GM19397 (cell line): ENCODE results near the gene DAPK2.

Experiments used
- ATAC-seq: cut with Tn5 transposase; IDR thresholded peaks from one replicate; pipeline ENCODE4 v1.9.1; 2021; ENCODE audit warnings: mild to moderate bottlenecking, moderate library complexity; ENCODE audit not compliant: unreplicated experiment

Gene DAPK2

DNA sequence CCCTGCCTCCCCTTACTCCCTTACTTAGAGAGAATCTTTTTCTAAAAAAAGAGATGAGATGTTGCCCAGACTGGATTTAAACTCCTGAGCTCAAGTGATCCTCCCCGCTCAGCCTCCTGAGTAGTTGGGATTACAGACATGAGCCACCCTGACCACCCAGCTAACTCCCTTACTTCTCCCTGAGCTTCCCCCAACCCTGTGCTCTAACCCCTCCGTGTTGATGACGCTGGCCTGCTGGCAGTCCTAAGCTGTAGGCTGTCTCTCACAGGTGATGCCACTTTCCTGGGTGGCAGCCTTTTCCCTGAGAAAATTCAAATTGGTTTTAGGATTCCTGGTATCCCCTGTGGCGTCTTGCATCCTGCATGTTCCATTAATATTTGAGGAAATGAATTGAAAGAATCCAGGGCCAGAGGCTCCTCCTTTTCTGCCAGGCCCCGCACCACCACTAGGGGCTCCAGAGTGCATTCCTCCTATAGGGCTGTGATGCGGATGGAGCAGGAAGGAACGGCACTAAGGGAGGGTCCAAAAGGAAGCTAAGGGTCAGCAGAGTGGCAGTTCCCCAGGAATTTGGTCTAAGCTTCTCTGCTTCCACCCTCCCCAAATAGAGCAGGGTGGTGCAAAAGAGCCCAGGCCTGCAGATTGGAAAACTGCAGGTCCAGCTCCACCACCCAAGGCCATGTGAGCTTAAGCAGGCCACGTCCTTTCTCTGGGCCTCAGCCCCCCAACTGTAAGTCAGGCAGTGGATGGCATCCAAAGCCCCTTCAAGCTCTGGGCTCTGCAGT, 101.1 kb downstream of the DAPK2 start:
- no peak for ATAC-seq

DNA sequence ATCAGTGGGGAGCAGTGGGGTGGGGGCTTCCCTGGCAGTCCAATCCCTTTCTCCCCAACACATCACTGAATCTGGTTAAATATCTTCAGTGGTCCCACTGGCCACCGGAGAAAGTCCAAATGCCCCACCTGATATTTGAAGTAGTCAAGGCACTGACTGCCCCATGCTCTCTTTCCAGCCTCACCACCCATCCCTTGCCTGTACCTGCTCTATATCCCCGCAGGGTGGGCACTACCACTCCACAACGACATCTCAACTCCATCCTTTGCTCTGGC, 101.7 kb downstream of the DAPK2 start:
- ATAC-seq, result no peak

DNA sequence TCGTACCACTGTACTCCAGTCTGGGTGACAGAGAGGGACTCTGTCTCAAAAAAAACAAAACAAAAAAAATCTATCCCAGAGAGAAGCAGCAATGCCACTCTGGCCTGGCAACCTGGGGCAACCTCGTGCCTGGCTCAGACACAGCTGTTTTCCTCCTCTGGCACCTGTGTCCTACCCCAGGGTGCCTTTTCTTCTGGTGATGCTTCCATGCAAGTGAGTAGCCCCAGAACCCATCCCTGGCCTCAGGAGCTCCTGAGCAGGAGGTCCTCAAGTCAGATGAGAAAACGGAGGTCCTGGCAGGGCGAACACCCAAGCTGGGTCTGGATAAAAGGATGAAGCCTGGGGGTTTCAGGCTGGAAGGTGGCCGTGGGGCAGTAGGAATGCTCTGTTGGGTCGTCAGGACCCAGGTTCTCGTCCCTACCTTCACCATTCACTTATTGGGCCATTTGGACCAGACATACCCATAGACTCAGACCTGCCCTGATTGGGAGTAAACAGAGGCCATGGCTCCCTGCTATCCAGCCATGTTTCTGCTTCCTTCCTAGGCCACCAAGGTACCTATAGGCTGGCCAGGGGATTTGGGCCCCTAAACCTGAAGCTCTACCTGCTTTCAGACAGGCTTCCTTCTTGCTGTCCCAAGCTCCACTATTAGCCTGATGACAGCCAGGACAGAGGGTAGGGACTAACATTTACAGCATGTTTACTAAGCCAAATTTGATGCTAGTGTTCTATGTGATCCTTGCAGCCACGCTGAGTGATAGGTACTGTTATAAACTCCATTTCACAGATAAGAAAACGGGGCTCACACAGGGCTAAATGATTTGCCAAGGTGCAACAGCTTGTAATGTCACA, 102.2 kb downstream of the DAPK2 start:
- no peak for ATAC-seq

DNA sequence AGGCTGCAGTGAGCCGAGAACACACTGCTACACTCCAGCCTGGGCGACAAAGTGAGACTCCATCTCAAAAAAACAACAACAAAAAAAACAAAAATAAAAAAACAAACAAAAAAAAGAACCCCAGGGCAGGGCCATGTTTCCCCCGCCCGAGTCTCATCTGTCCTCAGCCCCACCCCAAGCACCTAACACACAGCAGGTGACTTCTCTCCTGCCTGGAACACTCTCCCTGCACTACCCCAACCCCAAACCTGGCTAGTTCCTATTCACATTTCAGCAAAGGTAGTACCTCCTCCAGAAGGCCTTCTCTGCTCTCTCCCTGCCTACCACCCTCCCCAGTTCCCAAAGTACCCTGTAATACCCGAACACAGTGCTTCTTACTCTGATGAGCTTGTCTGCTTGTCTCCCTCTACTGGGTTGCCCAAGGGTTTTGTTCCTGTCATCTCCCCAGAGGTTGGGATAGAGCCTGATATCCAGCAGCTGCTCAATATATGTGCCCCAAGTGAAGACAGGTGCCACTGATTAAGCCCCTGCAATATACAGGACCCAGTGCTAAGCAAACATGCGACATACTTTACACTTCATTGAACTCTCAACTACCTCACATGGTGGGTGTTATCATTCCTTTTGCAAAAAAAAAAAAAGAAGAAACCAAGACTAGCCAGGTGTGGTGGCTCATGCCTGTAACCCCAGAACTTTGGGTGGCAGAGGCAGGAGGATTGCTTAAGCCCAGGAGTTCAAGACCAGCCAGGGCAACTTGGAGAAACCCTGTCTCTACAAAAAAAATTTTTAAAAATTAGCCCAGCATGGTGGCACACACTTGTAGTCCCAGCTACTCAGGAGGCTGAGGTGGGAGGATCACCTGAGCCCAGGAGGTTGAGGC, 103.6 kb downstream of the DAPK2 start:
- no peak for ATAC-seq

DNA sequence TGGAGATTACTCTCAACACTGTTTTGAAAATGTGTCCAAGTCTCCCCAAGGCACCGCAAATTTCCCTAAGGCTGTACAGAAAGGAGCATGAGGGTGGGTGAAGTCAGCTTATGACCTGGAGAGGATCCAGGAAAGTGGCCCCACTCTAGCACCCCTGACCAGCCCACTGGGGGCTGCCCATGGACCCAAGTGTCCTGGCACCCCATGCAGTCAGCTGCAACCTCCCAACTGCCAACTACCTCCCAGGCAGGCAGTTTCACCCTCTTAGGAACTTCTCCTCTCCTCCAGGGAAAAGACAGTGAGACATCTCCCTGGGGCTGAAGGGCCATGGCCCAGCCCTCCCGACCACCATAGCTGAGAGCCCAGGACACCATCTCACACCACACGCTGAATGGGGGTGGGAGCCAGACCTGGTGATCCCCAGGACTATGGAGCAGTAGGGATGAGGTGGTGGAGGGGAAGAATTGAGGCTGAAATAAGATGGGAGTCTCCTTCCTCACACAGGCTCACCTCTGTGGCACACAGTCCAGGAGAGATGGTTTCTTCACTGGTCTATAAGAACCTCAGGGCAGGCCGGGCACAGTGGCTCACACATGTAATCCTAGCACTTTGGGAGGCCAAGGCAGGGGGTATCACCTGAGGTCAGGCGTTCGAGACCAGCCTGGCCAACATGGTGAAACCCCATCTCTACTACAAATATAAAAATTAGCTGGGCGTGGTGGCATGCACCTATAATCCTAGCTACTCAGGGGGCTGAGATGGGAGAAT, 104.4 kb downstream of the DAPK2 start:
- no peak for ATAC-seq

DNA sequence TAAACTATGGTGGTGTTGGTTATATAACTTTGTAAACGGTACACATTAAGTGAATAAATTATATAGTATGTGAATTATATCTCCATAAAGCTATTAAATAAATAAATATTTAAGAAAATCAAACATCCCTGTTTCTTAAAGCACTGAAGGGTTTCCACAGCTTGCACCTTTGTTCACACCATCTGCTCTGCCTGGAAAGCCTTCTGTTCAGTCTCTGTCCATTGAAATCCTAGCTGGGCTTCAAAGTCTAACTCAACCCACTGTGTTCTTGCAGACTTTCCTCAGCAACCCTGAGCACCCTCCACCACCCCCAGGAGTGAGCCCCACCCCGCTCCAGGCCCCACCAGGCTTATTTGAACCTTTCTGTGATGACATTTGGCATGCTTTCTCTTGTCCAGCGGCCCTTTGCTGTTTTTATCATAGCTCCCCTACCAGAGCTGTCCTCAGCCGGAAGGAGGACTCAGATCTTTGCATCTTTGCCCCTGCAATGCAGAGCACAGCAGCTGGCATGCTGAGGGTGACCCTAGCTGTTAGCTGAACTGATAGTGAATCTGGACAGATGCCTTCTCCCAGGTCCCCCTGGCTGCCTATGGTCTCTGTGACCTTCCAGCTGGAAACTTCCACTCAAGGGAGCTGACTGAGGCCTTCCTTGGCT, 105.2 kb downstream of the DAPK2 start:
- no peak for ATAC-seq

DNA sequence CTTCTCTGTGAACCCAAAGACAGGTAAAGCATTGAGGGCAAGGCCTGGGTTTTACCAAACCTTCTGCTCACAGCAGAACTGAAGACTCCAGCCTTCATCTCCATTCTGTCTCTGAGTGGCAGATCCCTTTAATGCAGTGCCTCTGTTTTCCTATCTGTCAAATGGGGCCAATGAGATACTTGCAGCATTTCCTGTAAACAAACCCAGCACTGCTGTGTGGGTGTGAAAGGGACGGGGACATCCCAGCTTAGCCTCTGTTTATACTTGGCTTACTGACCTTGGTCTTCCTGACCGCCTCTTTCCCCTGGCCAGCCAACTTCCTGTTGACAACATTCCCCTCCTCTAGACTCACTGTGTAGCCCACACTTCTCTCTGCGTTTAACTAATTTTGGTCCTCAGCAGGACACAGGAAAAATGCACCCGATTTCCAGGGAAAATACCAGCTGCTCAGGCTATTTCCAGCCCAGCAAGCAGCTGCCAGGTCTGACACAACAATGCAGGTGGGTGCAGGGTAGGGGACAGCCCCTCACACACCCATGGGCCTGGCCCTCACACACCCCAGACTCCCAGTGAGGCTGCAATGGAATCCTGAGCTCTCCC, 106.7 kb downstream of the DAPK2 start:
- ATAC-seq, result no peak

DNA sequence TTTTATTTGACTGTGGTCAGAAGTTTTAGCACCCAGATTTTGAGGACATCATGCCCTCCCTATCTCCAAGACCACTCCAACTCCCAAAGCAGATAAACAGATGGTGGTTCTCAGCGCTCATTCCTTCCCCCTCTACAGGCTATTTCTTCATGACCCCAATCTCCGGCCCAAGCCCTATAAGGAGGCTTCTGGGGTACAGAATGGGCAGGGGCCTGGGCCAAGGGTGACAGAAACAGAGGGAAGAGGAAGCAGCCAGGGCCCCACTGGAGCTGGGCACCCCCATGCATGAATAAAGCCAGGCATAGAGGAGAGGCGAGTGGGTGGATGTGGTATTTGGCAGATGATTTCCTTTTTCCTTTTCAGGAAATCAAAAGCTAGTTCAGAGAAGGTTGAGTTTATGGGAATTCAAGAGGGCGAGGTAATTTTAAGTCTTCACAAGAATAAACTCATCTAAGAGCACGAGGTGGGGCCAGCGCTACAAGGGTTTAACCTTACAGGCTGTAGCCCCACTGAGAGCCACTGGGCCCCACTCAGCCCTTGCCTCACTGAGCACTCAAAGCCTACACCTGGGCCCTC, 107.7 kb downstream of the DAPK2 start:
- no peak for ATAC-seq

DNA sequence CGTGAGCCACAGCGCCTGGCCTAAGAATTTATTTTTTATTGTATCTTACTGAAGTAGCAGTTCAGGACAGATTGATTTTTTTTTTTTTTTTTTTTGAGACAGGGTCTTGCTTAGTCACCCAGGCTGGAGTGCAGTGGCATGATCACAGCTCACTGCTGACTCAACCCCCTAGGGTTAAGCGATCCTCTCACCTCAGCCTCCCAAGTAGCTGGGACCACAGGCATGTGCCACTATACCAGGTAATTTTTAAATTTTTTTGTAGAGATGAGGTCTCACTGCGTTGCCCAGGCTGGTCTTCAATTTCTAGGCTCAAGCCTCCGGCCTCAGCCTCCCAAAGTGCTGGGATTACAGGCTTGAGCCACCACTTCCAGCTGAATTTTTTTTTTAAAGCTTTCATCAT, 112.8 kb downstream of the DAPK2 start:
- no peak for ATAC-seq

DNA sequence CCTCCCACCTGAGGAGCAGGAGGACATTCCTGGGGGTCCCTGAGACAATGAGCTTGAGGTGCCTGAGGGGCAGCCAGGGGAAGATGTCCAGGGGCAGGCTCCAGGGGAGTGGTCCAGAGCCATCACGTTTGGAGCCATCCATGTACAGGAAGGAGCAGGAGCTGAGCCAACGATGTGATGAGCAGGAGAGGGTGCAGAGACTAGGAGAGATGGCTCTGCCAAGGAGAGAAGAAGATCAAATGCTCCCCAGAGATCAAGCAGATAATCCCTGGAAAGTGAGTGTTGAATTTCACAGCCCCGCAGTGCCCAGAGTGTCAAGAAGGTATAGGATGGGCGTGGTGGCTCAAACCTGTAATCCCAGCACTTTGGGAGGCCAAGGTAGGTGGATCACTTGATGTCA, 114.7 kb downstream of the DAPK2 start:
- ATAC-seq, result no peak

DNA sequence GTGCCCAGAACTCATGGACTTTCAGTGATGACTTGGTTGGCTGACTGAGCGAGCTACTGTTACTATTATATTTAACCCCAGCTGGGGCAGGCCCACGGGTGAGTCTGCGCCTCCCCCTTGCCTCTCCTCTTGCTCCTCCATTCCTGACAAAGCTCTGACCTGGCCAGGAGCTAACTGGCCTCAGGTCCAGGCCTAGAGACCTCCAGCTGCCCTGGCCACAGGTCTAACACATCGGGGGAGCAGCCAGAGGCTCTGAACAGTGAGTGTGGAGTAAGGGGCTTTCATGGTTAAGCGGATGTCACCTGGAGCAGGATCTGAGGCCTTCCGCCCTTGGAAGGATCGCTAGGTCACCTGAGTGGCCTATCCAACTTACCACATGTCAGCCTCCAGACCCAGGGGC, 116.3 kb downstream of the DAPK2 start:
- no peak for ATAC-seq

DNA sequence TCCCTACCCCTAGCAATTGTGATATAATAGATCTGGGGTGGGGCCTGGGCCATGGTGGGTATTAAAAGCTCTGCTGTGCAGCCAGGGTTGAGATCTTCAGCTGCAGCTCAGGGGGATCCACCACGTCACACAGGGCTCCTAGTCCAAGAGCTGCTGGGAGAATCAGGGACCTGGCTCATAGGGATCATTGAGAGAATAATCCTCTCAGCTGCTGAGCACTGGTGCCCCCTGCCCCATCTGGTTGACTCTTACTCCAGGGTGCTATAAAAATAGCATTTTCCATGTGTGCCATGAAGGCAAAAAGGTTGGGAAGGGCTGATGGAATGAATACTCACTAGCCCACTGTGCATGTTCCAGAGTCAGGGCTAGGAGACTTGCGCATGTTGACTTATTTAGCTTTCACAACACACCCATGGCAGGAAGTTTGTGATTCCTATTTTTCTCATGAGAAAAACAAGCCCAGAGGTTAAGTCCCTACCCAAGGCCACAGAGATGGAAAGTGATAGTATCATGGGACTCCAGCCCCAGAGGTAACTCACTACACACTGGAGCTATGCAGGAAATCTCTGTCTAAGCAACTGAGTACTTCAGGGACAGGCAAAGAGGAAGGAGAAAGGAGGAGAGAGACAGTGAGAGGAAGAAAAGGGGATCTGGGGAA, 118.0 kb downstream of the DAPK2 start:
- no peak for ATAC-seq

DNA sequence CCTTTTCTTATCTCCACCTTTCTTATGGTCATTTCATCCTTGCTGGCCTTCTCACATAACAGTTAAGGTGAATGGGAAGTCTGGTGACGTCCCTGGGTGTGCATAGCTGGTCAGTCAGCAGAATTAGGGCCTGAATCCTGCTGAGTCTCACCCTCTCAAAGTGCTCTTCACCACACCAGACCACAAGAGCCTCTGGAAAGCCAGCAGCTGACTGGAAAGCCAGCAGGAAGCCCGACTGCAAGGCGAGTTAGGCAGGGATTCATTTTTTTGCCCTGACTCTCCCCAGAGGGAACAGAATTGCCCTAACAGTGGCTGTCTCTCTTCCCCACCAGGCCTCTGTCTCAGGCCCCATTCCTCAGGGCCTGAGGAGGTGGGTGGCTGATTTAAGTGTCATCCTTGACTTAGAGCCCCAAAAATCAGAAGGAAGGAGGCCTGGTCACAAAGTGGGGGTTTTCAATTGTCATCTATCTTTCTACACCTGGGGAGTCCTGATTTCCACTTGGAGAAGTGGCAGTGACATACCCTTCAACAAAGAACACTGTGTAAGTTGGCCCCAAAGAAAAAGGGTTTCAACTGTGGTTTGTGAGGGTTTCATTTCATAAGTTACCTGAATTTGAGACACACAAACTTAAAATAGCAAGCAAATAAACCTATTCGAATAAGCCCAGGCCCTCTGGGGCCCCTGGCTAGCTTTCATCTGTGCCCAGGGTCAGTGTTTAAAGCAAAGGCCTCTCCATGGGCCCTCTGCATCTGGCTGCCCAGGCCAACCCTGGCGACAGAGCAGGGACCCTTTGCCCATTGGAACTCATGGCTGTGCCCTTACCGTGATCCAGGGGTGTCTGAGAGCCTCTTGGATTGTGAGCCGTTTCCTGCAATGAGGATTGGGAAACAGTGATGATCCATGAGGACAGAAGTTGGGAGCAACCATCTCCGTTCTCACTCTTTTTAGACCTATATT, 122.0 kb downstream of the DAPK2 start:
- no peak for ATAC-seq

DNA sequence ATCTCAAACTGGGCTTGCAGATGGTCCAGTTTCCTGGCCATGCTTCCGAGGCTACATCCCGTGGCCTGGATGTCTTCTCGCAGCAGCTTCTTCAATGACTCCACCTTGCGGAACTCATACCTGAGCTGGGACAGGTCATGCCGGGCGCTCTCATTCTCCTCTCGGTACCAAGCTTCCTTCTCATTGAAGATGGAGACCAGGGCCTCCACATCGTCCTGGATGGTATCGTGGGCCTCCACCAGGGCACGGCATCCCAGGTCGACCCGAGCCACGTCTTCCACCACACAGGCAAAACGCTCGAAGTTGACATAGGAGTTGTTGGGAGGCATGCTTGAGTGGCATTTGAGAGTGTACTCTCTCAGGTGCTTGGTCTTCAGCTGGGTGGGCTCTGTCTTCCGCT, 123.4 kb downstream of the DAPK2 start:
- no peak for ATAC-seq

DNA sequence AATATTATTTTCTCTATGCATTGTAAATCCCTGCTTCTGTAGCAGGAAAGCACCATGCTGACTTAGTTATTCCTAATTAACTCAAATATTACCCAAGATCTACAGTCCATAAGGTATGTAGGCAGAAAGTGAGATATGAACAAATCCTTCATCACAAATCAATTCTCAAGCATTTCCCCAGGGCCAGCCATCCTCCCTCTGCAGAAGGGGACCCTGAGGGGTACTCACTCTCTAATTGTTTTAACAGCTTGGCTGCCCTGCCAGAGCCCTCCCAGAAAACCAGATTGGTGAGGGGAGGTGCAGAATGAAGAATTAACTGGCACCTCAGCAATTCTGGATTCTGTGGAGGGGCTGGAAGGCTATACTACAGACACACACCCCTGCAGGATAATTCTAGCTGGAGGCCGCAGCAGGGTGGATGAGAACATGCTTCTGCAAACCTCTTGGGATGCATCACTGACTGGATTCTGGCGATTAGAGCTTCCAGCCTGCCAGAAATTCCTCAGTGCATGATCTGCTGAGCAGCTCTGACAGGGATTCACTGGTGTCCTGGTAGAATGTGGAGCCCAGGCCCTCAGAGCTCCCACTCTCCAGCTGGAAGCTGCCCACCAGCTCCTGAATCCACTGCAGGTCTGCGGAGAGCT, 123.9 kb downstream of the DAPK2 start:
- no peak for ATAC-seq

DNA sequence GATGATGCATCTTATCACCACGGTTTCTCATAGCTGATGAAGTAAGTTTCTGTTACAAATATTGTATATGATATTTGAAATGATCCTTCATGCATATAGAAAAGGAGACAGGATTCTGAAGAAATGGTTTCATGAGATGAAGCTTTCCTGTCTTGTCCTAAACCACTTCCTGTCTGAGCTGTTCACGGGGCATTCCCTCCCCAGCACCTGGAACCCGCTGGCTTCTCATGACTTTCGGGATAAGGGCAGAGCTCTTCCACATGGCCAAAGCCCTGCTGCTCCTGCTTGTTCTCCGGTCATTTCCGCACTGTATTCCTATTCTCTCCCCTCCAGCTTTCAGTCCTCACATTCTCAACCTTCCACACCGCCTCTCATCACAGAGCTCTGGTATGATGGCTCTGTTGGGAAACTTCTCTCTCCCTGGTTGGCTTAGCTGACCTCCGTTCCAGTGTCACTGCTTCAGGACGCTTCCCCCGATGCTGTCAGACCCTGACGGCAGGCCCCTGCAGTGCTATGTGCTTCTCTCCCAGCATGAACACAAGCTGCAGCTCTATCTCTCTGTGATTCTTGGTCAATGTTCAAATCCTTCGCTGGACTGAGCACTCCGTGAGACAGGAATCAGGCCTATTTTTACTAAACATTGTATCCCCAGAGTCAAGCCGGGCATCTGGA, 125.6 kb downstream of the DAPK2 start:
- no peak for ATAC-seq

DNA sequence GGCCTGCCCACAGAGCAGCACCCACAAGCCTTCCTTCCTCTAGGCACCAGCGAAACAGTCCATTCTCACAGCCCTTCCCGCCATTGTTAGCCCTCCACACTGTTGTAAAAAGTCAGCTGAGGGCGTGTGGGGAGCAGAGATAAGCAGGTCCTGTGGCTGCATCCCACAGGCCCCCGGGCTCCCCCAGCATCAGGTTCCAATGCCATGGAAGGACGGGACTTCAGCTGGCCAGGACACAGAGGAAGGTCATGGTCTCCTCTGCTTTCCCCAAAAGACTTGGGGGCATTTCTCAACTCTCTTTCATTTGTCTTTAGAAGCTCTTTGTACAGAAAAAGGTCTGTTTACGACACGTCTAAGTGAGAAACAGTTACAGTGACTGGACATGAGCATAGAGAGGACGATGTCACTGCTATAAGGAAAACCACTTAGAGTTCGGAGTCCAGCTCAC, 127.4 kb downstream of the DAPK2 start:
- ATAC-seq, result no peak
